ENCODE measurements around the gene ZBTB32. TPM values are rescaled to one million over a fixed set of nuclear protein-coding genes. Genes with fewer than 3 reads are reported as not detected.

ZBTB32 gene
- total RNA-seq, 2 donors from 2014 or later, result not detected

- Mint-ChIP-seq H3K36me3 (ENCODE audit: low read depth) (peaks cover 2% of the 10 kb centered on the region), H3K4me3 (peak overlapping the region; percentile 26), H3K4me1 (peaks cover 12% of the 10 kb centered on the region), H3K27ac (no peak overlapping the region), H3K9me3 (no peaks in the 10 kb centered on the region), H3K27me3 (ENCODE audit: insufficient read depth) (peaks cover 10% of the 10 kb centered on the region)
- H3K9ac ChIP-seq (ENCODE audit: extremely low read depth, low read length, poor library complexity, severe bottlenecking), result no peak overlapping the region
- no peak overlapping the region for H3K4me3 ChIP-seq (ENCODE audit: low read length)
- H3K27ac ChIP-seq (ENCODE audit: low read depth, low read length), result no peak overlapping the region
- no peak for DNase-seq
- peaks cover 4% of the 10 kb centered on the region for H3K27me3 ChIP-seq (ENCODE audit: control insufficient read depth, insufficient read depth, low read length, poor library complexity, severe bottlenecking)
- H3K9me3 ChIP-seq (ENCODE audit: control insufficient read depth, low read length), result no peaks in the 10 kb centered on the region
- peaks cover 9% of the 10 kb centered on the region for H3K36me3 ChIP-seq (ENCODE audit: control insufficient read depth, insufficient read depth, low read length)
- WGBS, 2 experiments (ENCODE audit: insufficient coverage in 1 of 2, insufficient read length in 1 of 2), result 85 to 95% methylated on average over 3 to 5 of the region's 5 CpGs
- no peaks in the 10 kb centered on the region for H3K4me1 ChIP-seq (ENCODE audit: control insufficient read depth, insufficient read depth, low read length)
- TF ChIP-seq, protein P1, sequence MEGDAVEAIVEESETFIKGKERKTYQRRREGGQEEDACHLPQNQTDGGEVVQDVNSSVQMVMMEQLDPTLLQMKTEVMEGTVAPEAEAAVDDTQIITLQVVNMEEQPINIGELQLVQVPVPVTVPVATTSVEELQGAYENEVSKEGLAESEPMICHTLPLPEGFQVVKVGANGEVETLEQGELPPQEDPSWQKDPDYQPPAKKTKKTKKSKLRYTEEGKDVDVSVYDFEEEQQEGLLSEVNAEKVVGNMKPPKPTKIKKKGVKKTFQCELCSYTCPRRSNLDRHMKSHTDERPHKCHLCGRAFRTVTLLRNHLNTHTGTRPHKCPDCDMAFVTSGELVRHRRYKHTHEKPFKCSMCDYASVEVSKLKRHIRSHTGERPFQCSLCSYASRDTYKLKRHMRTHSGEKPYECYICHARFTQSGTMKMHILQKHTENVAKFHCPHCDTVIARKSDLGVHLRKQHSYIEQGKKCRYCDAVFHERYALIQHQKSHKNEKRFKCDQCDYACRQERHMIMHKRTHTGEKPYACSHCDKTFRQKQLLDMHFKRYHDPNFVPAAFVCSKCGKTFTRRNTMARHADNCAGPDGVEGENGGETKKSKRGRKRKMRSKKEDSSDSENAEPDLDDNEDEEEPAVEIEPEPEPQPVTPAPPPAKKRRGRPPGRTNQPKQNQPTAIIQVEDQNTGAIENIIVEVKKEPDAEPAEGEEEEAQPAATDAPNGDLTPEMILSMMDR (conservative IDR thresholded peaks at IDR 0.05), result no peak
These were observed 45.8 kb downstream of the ZBTB32 start for GRCh38 chr19:35750167-35750566.

GRCh38 chr19:35751839-35752745 lies 47.7 kb downstream of the ZBTB32 start:
- Mint-ChIP-seq H3K27me3 (ENCODE audit: insufficient read depth) (peaks cover 24% of the 10 kb centered on the region), H3K4me1 (peaks cover 11% of the 10 kb centered on the region), H3K36me3 (ENCODE audit: low read depth) (peaks cover 2% of the 10 kb centered on the region), H3K4me3 (no peak overlapping the region), H3K9me3 (no peaks in the 10 kb centered on the region), H3K27ac (no peak overlapping the region)
- TF ChIP-seq, protein P1 (conservative IDR thresholded peaks at IDR 0.05), result no peak
- Histone ChIP-seq H3K9me3 (ENCODE audit: control insufficient read depth, low read length) (no peaks in the 10 kb centered on the region), H3K36me3 (ENCODE audit: control insufficient read depth, insufficient read depth, low read length) (peaks cover 9% of the 10 kb centered on the region), H3K4me3 (ENCODE audit: low read length) (no peak overlapping the region), H3K27ac (ENCODE audit: low read depth, low read length) (no peak overlapping the region), H3K27me3 (ENCODE audit: control insufficient read depth, insufficient read depth, low read length, poor library complexity, severe bottlenecking) (peaks cover 7% of the 10 kb centered on the region), H3K9ac (ENCODE audit: extremely low read depth, low read length, poor library complexity, severe bottlenecking) (no peak overlapping the region), H3K4me1 (ENCODE audit: control insufficient read depth, insufficient read depth, low read length) (no peaks in the 10 kb centered on the region)
- DNase-seq, result no peak
- 94 to 97% methylated on average over 5 to 13 of the region's 14 CpGs for WGBS, 2 experiments (ENCODE audit: insufficient coverage in 1 of 2, insufficient read length in 1 of 2)

GRCh38 chr19:35752746-35753350 lies 48.5 kb downstream of the ZBTB32 start:
- no peak overlapping the region for H3K27ac ChIP-seq (ENCODE audit: low read depth, low read length)
- Mint-ChIP-seq H3K27me3 (ENCODE audit: insufficient read depth) (peaks cover 25% of the 10 kb centered on the region), H3K27ac (no peak overlapping the region), H3K4me1 (peaks cover 11% of the 10 kb centered on the region), H3K36me3 (ENCODE audit: low read depth) (peaks cover under 1% of the 10 kb centered on the region), H3K4me3 (no peak overlapping the region), H3K9me3 (no peaks in the 10 kb centered on the region)
- TF ChIP-seq, protein P1 (conservative IDR thresholded peaks at IDR 0.05), result no peak
- peaks cover 7% of the 10 kb centered on the region for H3K27me3 ChIP-seq (ENCODE audit: control insufficient read depth, insufficient read depth, low read length, poor library complexity, severe bottlenecking)
- no peak overlapping the region for H3K9ac ChIP-seq (ENCODE audit: extremely low read depth, low read length, poor library complexity, severe bottlenecking)
- 93 to 98% methylated on average over 14 to 19 of the region's 20 CpGs for WGBS, 2 experiments (ENCODE audit: insufficient coverage in 1 of 2, insufficient read length in 1 of 2)
- no peak overlapping the region for H3K4me3 ChIP-seq (ENCODE audit: low read length)
- H3K9me3 ChIP-seq (ENCODE audit: control insufficient read depth, low read length), result no peaks in the 10 kb centered on the region
- no peaks in the 10 kb centered on the region for H3K4me1 ChIP-seq (ENCODE audit: control insufficient read depth, insufficient read depth, low read length)
- H3K36me3 ChIP-seq (ENCODE audit: control insufficient read depth, insufficient read depth, low read length), result peaks cover 5% of the 10 kb centered on the region
- DNase-seq, result no peak
